Measurements from ENCODE around the gene CELF3. TPM values are rescaled to one million over a fixed set of nuclear protein-coding genes. Genes with fewer than 3 reads are reported as not detected.

The CELF3 gene
- total RNA-seq, 4 donors from 2014 or later, result 1.3 to 2.7 (median 1.6) TPM; not detected in 1

- no peak overlapping the region for H3K4me3 ChIP-seq
- in situ Hi-C loops (cut with MboI; ENCODE audit: low pct_ligation_motif_present in 1 of 4, low pct_unique_long_range_greater_than_20kb in 1 of 4, low sequenced_read_pairs in 3 of 4), result loop anchor here in 1 of 4 donors (10.0 kb wide), 1 partner anchor 56 kb away; no protein-coding TSS in a partner anchor
- intact Hi-C loops (cut with DNase I; ENCODE audit: low total_unique reads), result no loop called here
- no peaks in the 10 kb centered on the region for H3K27me3 ChIP-seq
- peaks cover 5 to 15% (median 10%) of the 10 kb centered on the region in 4 donors for H3K4me1 ChIP-seq
- no peak for DNase-seq
- no peak overlapping the region for H3K27ac ChIP-seq
- H3K36me3 ChIP-seq, result peaks cover 0 to 13% (median 5%) of the 10 kb centered on the region in 4 donors
- TF ChIP-seq CTCF (IDR thresholded peaks at IDR 0.05) (no peak), POLR2A (IDR thresholded peaks at IDR 0.05) (no peak), EP300 (IDR thresholded peaks at IDR 0.05; ENCODE audit: low read depth) (no peak), POLR2AphosphoS5 (IDR thresholded peaks at IDR 0.05) (no peak)
- H3K9me3 ChIP-seq, result no peaks in the 10 kb centered on the region
These were observed 42.6 kb upstream of the CELF3 start for GRCh38 chr1:151759241-151759640.

- WGBS, 2 donors (ENCODE audit: low coverage in 1 of 2), result 40 to 89% methylated on average over 1 of the region's 1 CpG
- TF ChIP-seq EP300 (IDR thresholded peaks at IDR 0.05; ENCODE audit: low read depth) (no peak), CTCF (IDR thresholded peaks at IDR 0.05) (no peak), POLR2A (IDR thresholded peaks at IDR 0.05) (no peak), POLR2AphosphoS5 (IDR thresholded peaks at IDR 0.05) (no peak)
- H3K27me3 ChIP-seq, result no peaks in the 10 kb centered on the region
- no peaks in the 10 kb centered on the region for H3K9me3 ChIP-seq
- peaks cover 0 to 13% (median 2%) of the 10 kb centered on the region in 4 donors for H3K36me3 ChIP-seq
- in situ Hi-C loops (cut with MboI; ENCODE audit: low pct_ligation_motif_present in 1 of 4, low pct_unique_long_range_greater_than_20kb in 1 of 4, low sequenced_read_pairs in 3 of 4), result loop anchor here in 1 of 4 donors (10.0 kb wide), 1 partner anchor 59 kb away; no protein-coding TSS in a partner anchor
- no peak overlapping the region for H3K4me3 ChIP-seq
- no peaks in the 10 kb centered on the region for H3K4me1 ChIP-seq
- intact Hi-C loops (cut with DNase I; ENCODE audit: low total_unique reads), result no loop called here
- H3K27ac ChIP-seq, result no peak overlapping the region
- DNase-seq, result no peak
These were observed 39.7 kb upstream of the CELF3 start for GRCh38 chr1:151756291-151756690.

- H3K4me1 ChIP-seq, result no peaks in the 10 kb centered on the region
- no peaks in the 10 kb centered on the region for H3K27me3 ChIP-seq
- intact Hi-C loops (cut with DNase I; ENCODE audit: low total_unique reads) (no loop called here), in situ Hi-C loops (cut with MboI; ENCODE audit: low pct_ligation_motif_present in 1 of 4, low pct_unique_long_range_greater_than_20kb in 1 of 4, low sequenced_read_pairs in 3 of 4) (loop anchor here in 2 of 4 donors (25.0 kb wide), 2 partner anchors 154 to 304 kb away; no protein-coding TSS in a partner anchor)
- no peaks in the 10 kb centered on the region for H3K36me3 ChIP-seq
- 90% methylated on average over 4 of the region's 4 CpGs; no CpG with 5 or more reads in 1 of the 2 donors for WGBS, 2 donors (ENCODE audit: low coverage in 1 of 2)
- H3K4me3 ChIP-seq, result no peak overlapping the region
- no peak for DNase-seq
- no peak overlapping the region for H3K27ac ChIP-seq
- H3K9me3 ChIP-seq, result peaks cover 3 to 5% of the 10 kb centered on the region in 2 donors
- TF ChIP-seq CTCF (IDR thresholded peaks at IDR 0.05) (no peak), POLR2A (IDR thresholded peaks at IDR 0.05) (no peak), POLR2AphosphoS5 (IDR thresholded peaks at IDR 0.05) (no peak), EP300 (IDR thresholded peaks at IDR 0.05; ENCODE audit: low read depth) (no peak)
These were observed 24.9 kb upstream of the CELF3 start for GRCh38 chr1:151741516-151741915.

GRCh38 chr1:151739590-151740355 is 23.2 kb upstream of the CELF3 start:
- intact Hi-C loops (cut with DNase I; ENCODE audit: low total_unique reads), result loop anchor here (5.0 kb wide), 1 partner anchor 207 kb away; no protein-coding TSS in a partner anchor
- no peak for TF ChIP-seq POLR2A (IDR thresholded peaks at IDR 0.05)
- no peak for TF ChIP-seq CTCF (IDR thresholded peaks at IDR 0.05)
- TF ChIP-seq POLR2AphosphoS5 (IDR thresholded peaks at IDR 0.05), result no peak
- no peak for TF ChIP-seq EP300 (IDR thresholded peaks at IDR 0.05; ENCODE audit: low read depth)
- Histone ChIP-seq H3K4me1 (peaks cover 0 to 5% (median 0%) of the 10 kb centered on the region in 4 donors), H3K4me3 (no peak overlapping the region), H3K27me3 (no peaks in the 10 kb centered on the region), H3K9me3 (peaks cover 3 to 5% of the 10 kb centered on the region in 2 donors), H3K36me3 (no peaks in the 10 kb centered on the region), H3K27ac (no peak overlapping the region)
- 4 to 39% methylated on average over 3 of the region's 3 CpGs for WGBS, 2 donors (ENCODE audit: low coverage in 1 of 2)
- peak; percentile 50 for DNase-seq
- in situ Hi-C loops (cut with MboI; ENCODE audit: low pct_ligation_motif_present in 1 of 4, low pct_unique_long_range_greater_than_20kb in 1 of 4, low sequenced_read_pairs in 3 of 4), result loop anchor here in 3 of 4 donors (10.0 to 25.0 kb wide), 3 partner anchors 145 to 302 kb away; no protein-coding TSS in a partner anchor

All from transverse colon (tissue), 4 donors.